Daoy (cell line): Measurements from ENCODE around the gene WDR4. TPM values are rescaled to one million over a fixed set of nuclear protein-coding genes. Genes with fewer than 3 reads are reported as not detected.
"Not testable (repeated sequence)": the region's sequence is repeated elsewhere in the genome, so short reads cannot be mapped to it uniquely, and the experiment has no call there.

Source experiments
- DNase-seq: peaks from one replicate; pipeline ENCODE4 v3.0.0-alpha.2; 2015; ENCODE audit warnings: low read depth
- total RNA-seq: library from RNA; depleted of rRNA; stranded (reverse); fragments of >200 nt; shearing (Covaris generic); gene quantifications from 2 replicates; pipeline ENCODE4 v1.2.3, GENCODE V29; 2014

The WDR4 gene
- total RNA-seq, 1 experiment from 2014 or later, result 35.8 TPM

DNA sequence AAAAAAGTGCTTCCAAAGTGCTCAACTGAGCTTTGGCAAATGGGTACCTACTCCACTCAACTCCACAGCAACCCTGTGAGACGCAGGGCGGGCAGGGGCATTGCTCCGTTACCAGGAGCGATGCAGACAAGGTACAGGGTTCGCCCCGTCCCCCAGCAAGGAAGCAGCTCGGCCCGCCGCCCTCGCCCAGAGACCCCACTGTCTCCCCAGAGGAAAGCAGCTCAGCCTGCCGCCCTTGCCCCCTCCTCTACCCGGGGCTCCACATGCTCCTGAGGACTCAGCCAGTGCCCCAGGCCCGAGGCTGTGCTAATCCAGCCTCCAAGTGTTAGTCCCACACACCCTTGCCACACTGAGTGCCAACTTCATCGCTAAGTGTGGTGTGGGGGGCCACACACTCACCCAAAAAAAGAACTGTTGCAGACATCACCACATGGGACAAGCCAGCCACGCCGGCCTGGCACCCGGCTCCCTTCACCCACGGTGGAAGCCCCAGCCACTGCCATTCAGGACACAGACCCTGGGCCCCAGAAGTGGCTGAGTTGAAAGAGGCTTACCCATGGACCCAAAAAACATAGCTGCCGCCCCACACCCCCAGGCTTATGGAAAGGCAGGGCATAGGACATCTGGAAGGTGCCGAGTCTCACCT, 26.3 kb downstream of the WDR4 start:
- DNase-seq, result no peak

DNA sequence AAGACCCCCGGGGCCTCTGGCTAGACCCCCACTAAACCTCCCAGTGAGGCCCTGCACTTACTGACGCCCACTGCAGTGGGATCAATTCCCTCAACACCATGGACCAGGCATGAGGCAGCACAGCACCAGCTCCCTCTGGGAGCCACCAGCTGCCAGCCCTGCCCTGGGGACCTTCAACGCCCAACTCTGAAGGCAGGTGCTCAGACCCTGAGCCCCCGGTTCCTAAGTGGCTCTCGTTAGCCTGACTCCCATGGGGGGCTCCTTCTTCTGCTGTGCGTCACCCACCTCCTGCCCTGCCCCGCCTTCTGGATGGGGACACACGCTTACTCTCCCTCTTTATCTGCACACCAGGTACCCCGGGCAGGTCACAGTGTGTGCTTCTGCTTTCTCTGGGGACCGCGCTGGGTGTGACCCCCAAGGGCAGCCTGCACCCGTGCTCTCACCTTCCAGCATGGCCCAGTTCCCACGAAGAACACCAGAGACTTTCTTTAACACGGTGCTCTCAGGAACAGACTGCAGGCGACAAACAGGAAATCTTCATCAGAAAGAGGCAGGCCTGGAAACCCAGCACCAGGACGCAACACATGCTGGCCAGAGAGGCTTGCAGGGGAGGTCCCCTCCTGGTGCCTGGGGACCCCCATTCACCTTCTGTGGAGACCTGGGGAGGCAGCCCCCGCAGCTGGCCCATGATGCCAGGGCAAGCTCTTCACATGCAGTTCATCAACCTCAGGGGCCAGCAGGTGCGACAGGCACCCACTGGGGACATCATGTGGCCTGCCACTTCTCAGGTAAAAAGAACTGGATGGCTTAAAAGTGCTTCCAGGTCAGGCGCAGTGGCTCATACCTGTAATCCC, 27.3 kb downstream of the WDR4 start:
- no peak for DNase-seq

DNA sequence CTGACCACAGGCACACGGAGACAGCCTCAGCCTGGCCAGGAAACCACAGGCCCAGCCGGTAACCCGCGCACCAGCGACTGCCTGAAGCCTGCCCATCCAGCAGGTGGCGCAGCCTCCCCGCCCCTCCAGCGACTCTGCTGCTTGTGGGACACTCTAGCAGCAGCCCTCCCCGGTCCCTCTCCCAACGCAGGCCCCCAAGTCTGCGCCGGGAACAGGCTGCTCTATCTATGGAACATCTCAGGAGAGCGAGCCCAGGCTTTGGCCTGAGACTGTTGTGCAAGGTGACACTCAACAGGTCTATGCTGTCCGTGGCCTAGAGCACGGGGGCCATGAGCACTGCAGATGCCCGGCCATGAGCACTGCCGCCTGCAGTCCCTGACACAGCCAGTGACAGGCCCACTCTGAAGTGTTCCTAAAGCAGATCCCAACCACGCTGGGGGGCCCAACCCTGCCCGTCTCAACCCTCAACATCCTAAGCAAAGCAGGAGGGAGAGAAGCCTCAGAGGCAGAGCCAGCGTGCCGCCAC, 28.4 kb downstream of the WDR4 start:
- peak; percentile 31 for DNase-seq

DNA sequence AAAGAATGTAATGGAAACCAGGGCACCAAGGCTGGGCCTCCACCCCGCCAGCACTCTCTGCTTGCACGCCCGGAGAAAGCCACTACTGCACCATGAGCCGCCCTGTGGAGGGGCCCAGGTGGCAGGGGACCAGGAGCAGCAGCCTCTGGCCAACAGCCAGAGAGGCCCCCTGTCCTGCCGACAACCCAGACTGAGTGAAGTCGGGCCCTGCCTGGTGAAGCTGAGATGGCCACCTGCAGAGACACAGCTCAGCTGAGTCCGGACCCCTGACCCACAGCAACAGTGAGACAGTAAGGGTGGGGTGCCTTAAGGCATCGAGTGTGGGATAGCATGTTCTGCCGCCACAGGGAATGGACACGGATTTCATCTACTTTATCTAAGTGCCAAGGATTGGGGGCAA, 28.9 kb downstream of the WDR4 start:
- no peak for DNase-seq

DNA sequence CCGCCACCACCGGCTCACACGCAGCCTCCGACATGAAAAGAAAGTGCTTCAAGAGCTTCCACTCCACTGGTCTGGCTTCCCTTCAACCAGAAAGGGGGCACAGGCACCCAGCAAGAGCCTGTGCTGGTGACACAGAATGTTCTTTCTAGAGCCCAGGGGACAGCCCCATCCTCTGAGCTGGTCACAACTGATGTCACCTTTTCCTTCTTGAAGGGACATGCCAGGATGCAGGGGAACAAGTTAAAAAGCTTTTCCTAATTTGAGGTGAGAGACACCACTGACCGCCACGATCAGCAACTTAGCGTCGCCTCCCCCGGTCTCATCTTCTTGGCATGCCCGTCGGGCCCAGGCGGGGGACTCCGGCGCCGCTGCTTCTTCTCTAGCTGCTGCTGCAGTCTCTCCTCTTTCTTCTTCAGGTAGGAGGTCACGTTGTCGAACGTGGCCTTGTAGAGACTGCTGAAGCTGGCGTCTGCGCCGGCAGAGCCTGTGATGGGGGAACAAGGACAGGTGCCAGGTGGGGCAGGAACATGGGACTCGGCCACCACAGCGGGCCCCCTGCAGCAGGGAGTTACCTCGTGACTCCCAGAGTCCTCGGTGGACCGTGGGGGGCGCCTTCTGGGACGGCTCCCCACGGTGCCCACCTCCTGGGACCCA, 29.5 kb downstream of the WDR4 start:
- no peak for DNase-seq

DNA sequence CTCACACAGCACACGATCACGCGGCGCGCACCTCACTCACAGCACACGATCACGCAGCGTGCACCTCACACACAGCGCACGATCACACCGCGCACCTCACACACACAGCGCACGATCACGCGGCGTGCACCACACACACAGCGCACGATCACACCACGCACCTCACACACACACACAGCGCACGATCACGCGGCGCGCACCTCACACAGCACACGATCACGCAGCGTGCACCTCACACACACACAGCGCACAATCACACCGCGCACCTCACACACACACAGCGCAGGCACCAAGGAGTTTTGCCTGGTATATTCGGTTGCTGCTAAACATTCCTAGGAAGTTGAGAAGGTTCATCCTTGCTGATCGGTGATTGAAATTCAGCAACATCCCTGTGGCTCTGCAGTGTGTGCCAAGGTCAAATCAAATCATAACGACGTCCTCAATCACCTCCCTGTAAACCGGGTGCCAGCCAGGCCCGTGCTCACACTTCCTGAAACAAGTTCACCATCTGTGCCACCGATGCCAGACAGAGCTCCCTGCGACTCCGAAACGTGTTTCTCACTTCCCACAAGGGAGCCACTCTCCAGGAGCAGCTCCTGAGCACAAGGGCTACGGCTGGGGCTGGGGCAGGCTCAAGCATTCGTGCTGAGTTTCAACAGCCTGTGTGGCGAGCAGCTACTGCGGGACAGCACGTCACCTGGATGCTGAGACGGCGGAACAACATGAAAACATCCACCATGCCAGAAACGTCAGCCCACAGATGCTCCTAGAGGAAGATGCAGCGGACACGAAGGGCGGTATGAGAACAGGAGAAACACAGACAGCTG, 30.2 kb downstream of the WDR4 start:
- no peak for DNase-seq

GRCh38 chr21:42848144-42848931, 31.0 kb downstream of the WDR4 start:
- DNase-seq, result not testable (repeated sequence)

GRCh38 chr21:42847726-42848125, 31.6 kb downstream of the WDR4 start:
- no peak for DNase-seq

GRCh38 chr21:42847051-42847707, 32.2 kb downstream of the WDR4 start:
- no peak for DNase-seq

DNA sequence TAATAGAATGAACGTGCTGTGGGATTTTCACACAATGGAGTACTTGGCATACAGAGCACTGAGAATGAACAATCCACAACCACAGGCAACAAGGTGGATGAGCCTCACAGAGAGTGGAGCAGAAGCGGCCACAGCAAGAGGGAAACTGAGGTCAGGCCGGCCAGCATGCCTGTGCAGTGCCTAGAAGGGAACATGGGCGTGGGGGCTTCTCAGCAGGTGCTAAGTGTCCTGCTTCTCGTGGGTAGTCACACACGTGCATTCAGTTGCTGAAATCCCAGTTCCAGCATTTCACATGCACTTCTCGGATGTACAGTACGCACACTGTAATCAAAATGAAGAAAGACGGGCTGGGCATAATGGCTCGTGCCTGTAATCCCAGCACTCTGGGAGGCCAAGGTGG, 33.1 kb downstream of the WDR4 start:
- no peak for DNase-seq

- DNase-seq, result no peak
Measured at GRCh38 chr21:42845296-42845965, 33.9 kb downstream of the WDR4 start.

DNA sequence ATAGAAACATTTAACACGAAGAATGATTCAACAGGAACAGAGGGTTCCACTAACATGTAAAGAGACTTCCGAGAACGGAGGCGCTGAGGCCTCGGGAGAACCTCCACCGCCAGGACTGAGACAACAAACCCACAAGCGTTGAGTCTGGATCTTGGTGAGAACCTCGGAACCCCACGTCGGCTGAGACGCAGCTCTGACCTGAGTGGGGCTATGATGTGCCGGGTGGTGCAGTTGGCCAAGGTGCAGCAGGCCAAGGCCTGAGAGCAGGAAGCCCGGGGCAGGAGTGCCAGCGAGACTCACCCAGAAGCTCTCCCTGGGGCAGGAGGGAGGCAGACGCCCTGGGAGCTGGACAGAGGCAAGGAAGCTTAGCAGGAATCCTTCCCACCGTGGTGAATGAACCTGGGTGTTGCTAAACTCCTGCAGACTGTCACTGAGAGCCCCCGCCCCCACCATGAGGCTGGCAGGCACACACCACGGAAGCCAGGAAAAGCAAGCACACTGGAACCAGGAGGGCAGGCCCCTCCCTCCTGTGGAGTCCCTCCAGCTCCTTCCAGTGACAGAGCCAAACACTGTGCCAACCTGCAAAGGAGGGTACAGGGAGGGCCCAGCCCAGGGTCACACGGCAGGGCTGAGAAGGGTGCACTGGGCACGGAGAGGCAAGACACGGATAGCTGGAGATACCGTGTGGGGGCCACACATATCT, 34.8 kb downstream of the WDR4 start:
- no peak for DNase-seq

DNA sequence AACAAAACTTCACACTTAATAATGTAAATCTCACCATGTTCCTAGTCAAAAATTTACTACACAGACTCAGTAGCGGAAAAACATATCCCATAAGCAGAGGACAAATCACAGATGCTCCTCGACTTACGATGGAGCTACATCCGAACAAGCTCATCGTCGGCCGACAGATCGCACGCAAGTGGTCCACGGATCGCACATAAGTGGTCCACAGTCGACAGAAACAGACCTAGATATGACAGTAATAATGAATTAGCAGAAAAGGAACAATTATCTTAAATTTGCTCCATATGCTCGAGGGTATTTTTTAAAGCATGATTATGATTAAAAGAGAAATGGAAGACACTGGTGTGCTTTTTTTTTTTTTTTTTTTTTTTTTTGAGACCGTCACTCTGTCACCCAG, 36.3 kb downstream of the WDR4 start:
- DNase-seq, result no peak

DNA sequence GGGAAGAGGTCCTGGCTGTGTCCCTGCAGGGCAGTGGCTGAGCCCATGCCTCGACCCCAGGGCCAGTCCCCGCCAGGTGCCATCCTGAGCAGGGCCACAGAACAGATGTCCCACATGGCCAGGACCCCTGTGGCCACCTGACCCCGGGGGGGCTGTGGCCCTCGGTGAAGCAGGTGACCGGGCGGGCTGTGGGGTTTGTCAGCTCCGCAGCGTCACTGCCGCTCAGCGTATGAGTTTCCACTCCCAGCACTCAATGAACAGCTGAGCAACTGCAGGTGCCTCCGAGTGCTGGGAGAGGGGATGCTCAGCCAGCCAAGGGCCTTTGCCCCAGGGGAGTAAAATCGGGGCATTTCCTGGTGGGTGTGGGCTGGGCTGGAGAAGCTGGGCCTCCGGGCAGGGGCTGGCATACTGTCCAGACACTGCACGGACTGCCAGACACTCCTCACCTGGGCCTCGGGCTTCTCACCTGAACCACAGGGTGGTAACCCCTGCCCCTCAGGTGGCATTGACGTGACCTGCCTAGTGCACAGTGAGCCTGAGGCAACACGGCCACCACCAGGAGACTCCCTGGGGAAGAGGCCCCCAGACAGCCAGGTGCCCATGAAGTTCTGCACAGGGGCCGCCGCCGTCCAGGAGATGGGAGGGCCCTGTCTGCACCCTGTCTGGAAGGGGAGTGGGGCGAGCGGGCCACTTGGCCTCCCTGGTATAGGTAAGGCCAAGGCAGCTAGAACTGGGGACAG, 37.3 kb downstream of the WDR4 start:
- not testable (repeated sequence) for DNase-seq

DNA sequence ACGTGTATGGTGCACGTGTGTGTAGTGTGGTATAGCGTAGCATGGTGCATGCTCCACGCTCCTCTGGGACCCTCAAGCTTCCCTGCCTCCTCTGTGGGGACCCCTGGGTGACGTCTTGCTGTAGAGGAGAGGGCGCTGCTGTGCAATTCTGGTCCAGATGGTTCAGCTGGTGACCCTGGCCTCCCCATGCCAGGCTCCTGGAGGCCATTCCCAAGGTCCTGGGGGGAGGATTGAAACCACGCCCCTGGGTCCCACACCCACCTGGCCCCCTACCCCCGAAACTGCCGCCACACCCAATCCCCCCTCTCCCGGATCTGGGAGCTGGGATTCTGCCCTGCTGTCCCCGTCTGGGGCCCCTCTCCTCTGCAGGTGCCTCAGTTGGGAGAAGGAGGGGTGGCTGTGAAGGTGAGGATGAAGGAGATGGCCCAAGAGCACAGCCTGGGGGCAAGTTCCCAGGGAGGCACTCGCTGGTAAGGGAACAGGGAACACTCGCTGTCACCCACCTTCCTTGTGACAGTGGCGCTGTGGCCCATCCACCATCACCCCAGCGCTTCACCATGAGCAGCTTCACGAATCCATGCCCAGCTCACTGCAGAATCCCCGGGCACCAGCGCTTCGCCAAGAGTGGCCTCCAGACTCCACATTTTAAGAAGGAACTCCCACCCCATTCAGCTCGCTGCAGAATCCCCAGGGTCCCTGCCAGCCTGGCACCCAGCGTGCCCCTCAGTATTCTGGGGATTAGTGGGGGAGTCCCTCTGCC, 38.0 kb downstream of the WDR4 start:
- no peak for DNase-seq

DNA sequence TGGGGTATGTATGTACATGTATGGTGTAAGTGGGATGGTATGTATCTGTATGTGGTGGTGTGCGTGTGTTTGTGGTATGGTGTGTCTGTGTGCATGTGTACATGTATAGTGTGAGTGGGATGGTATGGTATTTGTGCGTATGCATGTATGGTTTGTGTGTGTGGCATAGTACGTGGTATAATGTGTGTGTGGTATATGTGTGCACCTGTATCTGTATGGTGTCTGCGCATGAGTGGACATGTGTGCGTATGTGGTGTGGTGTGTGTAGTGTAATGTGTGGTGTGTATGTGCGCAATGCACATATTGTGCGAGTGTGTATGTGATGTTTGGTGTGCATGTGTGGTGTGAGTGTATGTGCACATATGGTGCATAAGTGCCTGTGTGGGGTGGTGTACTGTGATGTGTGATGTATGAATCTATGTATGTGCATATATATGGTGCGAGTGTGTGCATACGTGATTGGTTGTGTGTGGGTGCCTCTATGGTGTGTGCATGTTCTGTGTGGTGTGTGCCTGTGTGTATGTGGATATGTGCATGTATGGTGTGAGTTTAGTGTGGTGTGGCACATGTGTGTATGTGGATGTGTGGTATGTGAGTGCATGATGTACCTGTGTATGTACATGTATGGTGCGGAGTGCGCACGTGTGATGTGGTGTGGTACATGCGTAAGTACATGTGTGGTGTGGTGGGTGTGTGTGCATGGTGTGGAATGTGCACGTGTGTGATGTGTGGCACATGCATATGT, 38.8 kb downstream of the WDR4 start:
- no peak for DNase-seq
